Epidermal melanocyte (primary cell): ENCODE data around the gene SNX22.

Experiments used
- DNase-seq: peaks from one replicate; pipeline ENCODE4 v3.0.0; 2011; ENCODE audit warnings: low spot score; ENCODE audit not compliant: insufficient read length

The SNX22 gene

DNA sequence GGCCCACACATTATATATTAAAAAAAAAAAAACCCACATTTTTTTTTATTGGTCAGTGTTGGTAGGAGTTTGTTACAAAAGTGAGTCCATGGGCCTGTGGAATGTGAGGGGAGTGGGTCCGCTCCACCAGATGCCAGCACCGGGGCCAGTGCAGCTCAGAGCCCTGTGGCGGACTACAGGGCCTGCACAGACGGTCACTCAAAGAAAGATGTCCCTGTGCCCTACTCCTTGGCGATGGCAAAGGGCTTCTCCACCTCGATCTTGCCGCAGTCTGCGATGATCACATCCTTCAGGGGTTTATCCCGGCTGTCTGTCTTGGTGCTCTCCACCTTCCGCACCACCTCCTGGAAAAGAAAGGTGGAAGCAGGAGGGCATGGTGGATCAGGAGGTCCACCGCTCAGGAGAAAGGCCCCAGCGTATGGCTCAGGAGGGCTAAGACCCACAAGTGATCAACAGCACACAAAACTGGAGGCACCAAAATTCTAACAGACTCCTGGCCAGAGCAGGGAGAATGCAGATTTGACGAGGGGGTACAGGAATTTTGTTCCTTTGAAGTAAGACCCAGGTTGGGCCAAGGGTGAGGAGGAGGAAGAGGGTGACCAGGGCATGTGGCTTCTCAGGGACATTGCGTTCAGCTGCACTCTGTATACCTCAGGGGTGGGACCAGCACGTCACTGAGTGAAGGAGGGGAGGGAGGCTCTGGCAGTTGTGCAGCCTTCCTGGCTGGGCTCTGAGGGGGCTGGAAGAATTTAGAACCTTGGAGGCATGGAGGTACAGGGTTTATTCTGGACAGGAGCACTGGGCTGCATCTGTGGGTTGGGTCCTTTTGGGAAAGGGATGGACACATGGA lies 4.5 kb downstream of the SNX22 start:
- DNase-seq = no peak

DNA sequence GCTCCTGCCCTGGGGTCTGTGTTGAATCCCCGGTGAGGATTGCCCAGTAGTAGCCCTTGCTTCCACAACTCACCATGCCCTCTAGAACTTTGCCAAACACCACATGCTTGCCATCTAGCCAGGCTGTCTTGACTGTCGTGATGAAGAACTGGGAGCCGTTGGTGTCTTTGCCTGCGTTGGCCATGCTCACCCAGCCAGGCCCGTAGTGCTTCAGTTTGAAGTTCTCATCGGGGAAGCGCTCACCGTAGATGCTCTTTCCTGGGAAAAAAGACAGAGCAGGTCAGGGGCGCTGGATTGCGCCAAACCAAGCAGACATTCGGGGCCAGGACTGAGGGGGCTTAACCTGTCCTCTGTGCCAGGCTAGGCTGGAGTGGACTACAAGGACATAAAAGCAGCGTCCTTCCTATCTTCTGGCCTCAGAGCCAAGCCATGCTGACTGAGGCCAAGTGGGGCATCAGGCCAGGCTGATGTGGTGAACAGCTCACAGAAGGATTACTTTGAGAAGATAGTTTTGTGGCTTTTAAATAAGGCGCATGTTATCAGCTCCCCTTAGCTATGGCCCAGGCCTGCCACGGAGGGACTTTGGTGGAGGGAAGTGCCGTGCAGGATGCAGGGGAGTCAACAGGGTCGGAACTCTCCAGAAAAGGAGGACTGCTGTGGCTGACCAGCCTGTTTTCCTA lies 5.3 kb downstream of the SNX22 start:
- no peak for DNase-seq

DNA sequence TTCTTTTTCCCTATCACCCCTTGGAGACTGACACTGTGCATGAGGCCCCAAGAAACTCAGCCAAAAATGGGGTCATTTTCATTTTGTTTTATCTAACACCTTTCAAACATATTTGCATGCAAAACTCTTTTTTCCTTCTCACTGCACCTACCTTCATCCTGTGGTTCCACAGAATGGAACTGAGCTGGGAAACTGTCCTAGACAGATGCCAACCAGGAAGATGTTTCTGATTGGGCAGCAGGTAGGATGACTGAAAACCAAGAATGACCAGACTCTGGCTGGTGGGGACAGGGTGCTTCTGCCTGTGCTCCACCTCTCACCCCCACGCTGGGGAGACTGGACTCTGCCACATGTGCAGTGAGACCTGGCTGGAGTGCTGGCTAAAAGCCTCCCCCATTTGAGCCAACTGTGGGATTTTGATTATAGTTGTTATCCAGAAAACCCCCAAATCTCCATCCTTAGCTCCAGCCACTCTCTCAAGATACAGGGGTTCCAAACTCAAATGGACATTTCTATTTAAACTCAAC lies 6.1 kb downstream of the SNX22 start:
- DNase-seq = no peak

DNA sequence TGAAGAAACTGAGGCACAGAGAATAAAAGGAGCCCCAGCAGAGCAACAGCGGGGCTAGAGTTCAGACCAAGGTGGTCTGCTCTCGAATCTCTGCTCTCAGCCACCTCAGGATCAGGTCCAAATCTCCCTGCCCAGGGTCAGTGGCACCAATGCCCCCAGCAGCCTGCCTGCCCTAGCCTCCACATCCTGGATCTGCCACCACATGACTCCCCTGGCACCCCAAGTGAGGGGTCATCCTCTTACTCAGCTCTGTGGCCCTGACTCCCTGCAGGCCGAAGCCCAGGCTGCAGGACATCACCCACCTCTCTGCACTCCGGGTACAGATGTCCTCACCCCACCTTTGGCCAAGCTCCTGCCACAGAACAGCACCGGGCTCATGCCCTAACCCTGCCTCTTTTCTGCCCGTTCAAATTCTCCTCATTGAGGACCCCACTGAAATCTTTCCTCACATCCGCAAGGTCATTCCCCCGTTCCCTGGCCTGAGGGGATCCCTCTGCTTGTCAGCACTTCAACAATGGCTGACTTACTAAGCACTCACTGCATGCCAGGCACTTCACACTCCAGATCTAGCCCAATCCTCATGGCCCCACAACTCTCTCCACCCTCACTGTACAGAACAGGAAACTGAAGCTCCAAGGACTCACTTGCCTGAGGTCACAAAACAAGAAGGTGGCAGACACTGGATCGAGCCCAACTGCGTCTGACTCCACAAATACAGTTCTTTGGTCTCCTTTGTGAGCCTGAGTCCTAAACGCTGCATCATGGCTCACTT lies 7.0 kb downstream of the SNX22 start:
- no peak for DNase-seq

DNA sequence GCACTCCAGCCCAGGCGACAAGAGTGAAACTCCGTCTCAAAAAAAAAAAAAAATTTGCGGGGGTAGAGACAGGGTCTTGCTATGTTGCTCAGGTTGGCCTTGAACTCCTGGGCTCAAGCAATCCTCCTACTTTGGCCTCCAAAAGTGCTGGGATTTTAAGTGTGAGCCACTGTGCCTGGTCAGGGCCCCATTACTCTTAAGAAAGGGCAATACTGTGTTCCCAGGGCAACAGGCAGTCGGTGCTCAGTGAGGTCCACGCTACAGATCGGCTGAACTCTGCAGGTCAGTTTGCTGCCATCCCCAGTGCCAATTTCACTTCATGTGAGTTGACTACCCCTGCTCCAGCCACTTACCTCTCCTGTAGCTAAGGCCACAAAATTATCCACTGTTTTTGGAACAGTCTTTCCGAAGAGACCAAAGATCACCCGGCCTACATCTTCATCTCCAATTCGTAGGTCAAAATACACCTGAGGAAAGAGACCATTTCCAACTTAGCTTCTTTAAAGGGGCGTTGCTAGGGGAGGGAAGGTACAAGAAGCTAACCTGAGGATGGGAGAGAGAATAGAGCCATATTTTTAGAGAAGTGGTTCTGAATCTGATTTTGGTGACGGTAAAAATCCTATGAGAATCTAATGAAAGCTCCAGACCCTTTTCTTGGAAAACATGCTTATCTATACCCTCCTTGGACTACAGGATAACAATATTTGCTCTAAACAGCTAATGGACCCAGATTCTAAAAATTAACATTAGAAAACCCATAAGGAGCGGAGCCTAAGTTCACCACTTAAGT lies 10.4 kb downstream of the SNX22 start:
- DNase-seq = no peak

DNA sequence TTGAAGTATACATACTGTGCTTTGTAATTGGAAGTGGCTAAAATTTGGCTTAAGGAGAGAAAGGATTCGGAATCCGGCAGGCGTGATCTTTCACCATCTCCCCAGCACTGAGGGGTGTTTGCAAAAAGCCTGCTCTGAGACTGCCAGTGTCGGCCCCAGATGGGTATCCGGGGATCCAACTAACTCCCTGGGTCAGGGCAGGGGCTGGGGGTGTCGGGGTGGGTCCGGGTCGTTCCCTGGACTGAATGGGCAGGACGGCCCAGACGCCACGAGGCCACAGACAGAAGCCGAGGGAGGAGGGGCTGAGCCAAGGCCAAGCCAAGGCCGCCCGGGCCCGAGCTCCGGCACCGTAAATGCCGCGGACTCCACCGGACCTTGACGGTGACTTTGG lies 10.9 kb downstream of the SNX22 start:
- no peak for DNase-seq

DNA sequence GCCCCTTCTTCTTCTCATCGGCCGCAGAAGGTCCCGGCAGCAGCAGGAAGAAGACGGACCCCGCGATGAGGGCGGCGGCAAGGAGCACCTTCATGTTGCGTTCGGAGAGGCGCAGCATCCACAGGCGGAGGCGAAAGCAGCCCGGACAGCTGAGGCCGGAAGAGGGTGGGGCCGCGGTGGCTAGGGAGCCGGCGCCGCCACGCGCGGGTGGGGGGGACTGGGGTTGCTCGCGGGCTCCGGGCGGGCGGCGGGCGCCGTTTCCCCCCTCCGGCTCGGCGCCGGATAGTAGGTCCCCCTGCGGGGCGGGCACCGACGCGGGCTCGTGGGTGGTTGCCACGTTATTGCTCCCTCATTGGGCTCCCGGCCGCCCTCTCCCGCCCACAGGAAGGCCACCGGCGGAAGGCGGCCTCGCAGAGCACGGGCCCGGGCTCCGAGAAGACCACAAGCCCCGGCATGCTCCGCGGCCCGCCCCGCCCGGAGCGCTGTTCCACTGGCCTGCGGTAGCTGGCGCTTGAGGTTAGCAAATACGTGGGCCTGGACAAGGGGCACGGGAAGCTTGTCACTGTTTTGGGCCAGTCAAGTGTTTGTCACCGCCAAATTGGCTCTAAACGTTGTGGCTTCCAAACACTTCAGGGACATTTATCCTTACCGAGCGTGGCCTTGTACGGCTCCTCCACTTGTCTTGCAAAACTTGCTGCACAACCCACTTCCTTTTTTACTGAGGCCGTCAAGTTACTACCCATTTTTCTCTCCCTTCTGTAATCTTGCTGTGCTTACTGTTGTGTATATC lies 11.5 kb downstream of the SNX22 start, which contains the start of gene PPIB:
TSS of gene PPIB (minus strand) at position 154 of the 790 bp plus-strand sequence. CDS start at position 118, 36 bp downstream.
- DNase-seq = peak; percentile 94

DNA sequence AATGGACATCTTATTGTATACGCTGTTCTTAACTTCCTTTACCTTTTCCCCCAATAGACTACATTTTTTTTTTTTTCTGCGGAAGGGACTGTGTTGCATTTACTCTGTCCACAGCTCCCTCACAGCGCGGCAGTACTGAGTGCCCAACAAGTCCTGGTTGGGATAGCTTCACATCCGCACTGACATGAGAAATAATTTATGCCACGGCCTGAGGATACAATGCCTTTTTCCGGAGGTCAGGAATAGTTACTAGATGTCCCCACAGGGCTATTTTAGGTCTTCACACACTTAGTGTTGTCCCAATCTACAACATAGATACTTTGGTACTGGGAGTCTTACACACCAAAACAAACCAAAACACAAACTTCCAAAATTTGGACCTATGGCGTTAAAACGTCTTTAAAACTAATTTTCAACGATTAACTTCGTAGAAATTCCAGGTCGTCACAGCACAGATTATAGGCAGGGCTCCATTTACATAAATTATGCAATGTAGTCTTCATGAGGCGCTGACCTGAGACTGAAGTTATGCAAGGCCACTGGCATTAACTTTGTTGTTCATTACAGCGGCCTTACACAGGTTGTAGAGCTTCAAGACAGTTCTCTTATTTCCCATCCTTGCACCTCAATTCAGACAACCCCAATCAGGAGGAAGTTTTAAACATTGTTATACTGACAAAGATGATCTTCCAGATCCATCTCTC lies 12.3 kb downstream of the SNX22 start:
- no peak for DNase-seq

DNA sequence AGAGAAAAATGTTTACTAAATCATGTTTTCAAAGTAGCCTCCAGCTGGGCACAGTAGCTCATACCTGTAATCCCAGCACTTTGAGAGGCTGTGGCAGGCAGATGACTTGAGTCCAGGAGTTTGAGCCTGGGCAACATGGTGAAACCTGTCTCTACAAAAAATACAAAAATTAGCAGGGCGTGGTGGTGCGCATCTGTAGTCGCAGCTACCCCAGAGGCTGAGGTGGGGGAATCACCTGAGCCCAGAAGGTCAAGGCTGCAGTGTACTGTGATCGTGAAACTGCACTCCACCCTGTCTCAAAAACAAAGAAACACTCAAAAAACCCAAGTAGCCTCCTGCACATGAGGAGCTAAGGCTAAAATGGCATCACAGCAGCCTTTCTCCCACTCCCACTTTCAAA lies 12.9 kb downstream of the SNX22 start:
- DNase-seq = no peak

DNA sequence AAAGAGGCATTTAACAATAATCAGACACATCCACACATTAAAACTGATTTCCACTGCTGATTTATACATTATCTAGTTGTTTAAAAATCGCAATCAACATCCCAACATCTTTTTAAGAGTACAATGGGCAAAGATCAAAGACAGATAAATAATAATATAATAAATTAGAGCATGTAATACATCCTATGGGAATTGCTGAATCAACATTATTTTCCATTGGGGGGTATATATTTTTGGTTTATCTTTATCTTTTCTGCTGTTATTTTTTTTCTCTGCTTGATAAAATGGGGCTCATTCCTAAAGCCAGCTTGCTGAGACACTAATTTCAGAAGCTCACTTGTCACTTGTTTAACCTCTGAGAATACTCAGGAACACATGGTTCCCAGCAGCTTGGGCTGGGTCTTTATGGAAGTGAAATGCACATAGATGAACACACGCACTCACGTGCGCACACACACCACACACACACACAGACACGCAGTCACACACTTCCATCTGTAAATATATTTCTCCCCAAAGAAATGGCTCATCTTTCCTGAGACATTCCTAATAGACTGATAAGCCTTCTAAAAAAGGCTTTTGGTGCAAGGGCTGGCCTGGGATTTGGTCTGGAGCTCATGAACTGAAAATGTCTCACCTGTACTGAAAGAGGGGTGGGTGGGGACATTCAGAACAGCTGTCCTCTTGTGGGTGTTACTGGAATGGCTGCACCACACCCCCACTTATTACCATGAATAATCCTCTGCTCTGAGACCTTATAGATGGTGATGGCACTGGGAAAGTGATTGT lies 14.8 kb downstream of the SNX22 start:
- DNase-seq = no peak

DNA sequence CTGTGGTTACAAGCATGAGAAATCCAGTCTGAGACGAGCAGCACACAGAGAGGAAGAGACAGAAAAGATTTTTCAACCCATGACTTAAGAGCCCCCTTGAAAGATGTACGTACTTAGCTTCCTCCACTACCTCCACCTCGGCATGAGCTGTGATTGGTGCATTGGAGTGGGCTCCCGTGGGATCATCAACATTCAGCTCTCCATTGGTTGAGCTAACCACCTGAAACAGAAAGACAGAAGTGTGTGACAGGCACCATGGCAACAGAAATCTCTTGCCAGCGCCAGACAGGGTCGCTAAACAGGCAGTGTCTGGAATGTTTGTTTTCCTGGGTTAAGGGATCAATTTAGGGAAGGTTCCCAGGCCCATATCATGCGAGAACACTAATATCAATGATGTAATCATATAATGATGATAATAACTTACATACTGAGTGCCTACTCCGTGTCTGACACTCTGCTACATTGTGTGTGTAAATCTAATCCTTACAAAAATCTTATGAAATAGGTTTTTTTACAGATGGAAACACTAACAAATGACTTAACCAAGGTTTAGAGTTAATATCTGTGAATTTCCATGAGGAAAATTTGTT lies 28.8 kb downstream of the SNX22 start:
- DNase-seq = no peak

DNA sequence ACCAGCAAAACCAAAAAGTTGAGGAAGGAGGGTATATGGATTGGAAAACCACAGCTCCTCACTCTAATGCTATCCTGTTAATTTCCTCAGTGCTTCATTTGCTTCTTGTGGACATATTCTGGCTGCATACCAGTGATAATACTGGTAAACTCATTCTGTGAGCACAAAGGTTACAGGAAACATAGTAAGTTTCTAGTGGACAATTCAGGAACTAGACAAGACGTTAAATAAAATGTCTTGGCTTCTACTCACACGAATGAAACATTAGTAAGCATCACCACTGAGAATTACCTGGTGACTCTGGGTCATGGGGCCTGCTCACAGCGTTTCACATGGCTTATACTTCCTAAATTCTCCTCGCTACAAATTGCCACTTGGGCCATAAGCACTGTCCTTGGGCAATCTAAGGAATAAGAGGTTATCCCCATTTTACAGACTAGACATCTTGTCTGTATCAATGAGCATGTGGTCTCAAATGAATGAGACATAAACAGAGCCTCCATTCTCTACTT lies 31.4 kb downstream of the SNX22 start:
- no peak for DNase-seq

DNA sequence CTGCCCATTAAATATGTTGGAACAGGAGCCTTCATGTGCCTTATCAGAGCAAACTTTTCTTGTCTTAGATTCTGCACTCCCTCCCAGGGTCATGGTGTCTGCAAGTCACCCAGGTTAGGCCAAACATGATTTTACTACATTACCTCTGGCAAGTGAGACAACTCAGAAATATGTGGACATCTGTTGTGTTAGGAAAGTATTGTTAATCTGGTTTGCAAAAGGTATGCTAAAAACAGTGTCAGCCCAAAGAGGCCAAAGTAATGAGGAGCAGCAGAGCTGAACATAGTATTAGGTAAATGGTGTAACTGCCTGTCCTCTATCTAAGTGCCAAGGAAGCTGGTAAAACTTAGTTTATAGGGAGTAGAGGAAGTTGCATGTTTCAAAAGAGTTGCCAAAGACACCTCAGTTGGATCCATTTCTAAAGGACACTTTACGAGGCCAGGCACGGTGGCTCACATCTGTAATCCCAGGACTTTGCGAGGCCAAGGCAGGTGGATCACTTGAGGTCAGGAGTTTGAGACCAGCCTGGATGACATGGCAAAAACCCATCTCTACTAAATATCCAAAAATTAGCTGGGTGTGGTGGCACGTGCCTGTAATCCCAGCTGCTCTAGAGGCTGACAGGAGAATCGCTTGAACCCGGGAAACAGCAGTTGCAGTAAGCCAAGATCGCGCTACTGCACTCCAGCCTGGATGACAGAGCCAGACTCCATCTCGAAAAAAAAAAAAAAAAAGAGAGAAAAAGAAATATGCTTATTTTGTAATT lies 33.8 kb downstream of the SNX22 start:
- no peak for DNase-seq

DNA sequence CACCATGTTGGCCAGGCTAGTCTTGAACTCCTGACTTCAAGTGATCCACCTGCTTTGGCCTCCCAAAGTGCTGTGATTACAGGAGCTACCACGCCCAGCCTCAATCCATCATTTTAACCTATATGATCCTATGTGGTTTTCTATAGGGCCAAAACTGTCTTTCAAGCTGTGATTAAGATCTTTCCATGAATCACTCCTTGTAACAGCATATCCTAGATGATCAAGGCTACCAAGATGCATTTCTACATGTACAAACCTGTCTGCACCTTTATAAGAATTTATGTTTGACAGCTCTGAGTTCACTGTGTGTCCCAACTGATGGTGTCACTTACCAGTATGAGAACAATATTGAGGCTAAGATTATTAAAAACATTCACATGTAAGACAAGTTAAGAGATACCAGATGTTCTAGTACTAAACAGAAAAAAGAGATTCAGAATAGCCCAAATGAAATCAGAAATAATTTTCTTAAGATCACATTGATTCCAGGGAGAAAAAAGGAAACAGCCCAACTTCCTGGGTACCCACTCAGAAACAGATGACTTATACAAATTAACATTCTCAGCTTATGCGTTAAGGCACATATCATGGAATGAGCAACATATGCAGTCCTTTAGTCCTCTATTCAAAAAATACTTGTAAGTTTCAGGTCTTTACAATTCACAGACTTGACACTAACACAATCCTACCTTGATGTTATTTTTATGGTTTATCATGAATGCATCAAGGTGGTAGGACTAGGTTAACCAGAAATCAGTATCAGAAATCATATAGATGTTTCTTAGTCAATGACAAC lies 36.1 kb downstream of the SNX22 start:
- no peak for DNase-seq

DNA sequence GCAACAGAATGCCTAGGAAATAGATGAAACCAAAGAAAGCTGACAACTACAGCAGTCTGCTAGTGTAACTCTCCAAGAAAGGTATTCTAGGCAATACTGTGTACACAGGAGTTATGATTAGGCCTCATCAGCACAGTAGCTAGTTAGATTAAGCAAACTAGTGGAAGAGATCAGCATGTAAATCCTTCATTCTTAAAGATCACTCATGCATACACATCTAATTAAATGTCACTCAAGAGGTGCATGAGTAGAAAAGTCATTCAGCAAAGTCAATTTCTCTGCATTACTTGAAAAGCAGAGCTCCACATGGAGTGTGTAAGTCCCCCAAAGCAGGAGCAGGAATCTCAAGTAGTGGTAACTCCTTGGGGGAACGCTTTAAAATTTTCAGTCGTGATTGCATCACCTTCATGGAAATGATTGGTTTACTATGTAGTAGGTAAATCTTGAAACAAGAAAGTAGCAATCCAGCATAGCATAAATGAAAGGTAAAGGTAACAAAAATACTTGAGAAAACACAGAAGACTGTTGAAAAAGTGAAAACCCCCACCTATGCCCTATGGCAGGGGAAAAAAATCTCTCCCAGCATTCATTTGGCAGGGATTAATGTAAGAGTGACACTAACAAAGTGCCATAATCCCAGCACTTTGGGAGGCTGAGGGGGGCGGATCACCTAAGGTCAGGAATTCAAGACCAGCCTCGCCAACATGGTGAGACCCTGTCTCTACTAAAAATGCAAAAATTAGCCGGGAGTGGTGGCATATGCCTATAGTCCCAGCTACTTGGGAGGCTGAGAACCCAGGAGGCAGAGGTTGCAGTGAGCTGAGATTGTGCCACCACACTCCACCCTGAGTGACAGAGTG lies 40.7 kb downstream of the SNX22 start:
- DNase-seq = no peak

DNA sequence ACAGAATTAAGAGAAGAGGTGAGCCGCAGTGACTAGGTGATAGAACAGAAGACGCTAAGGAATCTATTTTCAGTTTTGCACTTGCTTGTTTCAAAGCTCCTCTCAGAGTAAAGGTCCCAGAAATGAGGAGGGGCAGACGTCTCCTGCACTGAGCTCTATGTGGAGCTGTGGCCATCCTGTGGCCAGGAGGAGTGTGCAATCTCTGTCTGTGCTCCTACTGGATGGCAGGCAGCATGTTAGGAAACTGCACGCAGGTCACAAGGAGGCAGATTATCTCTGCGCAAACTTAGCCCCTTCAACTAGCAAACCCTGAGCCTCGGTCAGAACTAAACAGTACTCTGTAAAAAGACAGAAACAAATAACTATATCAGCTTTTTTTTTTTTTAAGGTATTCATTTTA lies 42.4 kb downstream of the SNX22 start:
- no peak for DNase-seq
